ENCODE data around the gene MYH6.

MYH6 gene

GRCh38 chr14:23376482-23377197 lies 31.4 kb downstream of the MYH6 start, which contains the start of gene CMTM5:
TSS of gene CMTM5 (plus strand) at chr14:23377046. CDS start at chr14:23377252, 206 bp downstream.
- peak; percentile 99 for DNase-seq (ENCODE audit: low spot score)

- no peak for DNase-seq (ENCODE audit: low spot score)
These were observed 32.4 kb downstream of the MYH6 start for GRCh38 chr14:23375527-23376251.

GRCh38 chr14:23373041-23373440 lies 35.0 kb downstream of the MYH6 start:
- DNase-seq (ENCODE audit: low spot score), result no peak

GRCh38 chr14:23372509-23372908 lies 35.6 kb downstream of the MYH6 start, which contains the start of gene IL25:
TSS of gene IL25 (plus strand) at chr14:23372809.
- no peak for DNase-seq (ENCODE audit: low spot score)

GRCh38 chr14:23371865-23372264 lies 36.2 kb downstream of the MYH6 start:
- DNase-seq (ENCODE audit: low spot score), result no peak

GRCh38 chr14:23370221-23370620 lies 37.9 kb downstream of the MYH6 start:
- DNase-seq (ENCODE audit: low spot score), result no peak

- peak; percentile 84 for DNase-seq (ENCODE audit: low spot score)
These were observed 41.6 kb downstream of the MYH6 start for GRCh38 chr14:23366426-23366921.

- DNase-seq (ENCODE audit: low spot score), result peak; percentile 84
These were observed 42.2 kb downstream of the MYH6 start for GRCh38 chr14:23365732-23366425.

- DNase-seq (ENCODE audit: low spot score), result peak; percentile 67
These were observed 42.9 kb downstream of the MYH6 start, which contains the start of gene EFS for GRCh38 chr14:23365036-23365731. TSS of gene EFS (minus strand) at chr14:23365172. CDS start at chr14:23365025, 147 bp downstream.

GRCh38 chr14:23364164-23365035 lies 43.7 kb downstream of the MYH6 start:
- peak; percentile 92 for DNase-seq (ENCODE audit: low spot score)

GRCh38 chr14:23362200-23362599 lies 45.9 kb downstream of the MYH6 start:
- DNase-seq (ENCODE audit: low spot score), result peak; percentile 41

GRCh38 chr14:23361763-23362162 lies 46.3 kb downstream of the MYH6 start:
- peak; percentile 44 for DNase-seq (ENCODE audit: low spot score)

- peak; percentile 80 for DNase-seq (ENCODE audit: low spot score)
These were observed 46.8 kb downstream of the MYH6 start for GRCh38 chr14:23361320-23361719.

- peak; percentile 89 for DNase-seq (ENCODE audit: low spot score)
These were observed 47.6 kb downstream of the MYH6 start for GRCh38 chr14:23360496-23360895.

GRCh38 chr14:23359722-23360447 lies 48.2 kb downstream of the MYH6 start:
- no peak for DNase-seq (ENCODE audit: low spot score)

GRCh38 chr14:23359167-23359626 lies 48.9 kb downstream of the MYH6 start:
- no peak for DNase-seq (ENCODE audit: low spot score)

- DNase-seq (ENCODE audit: low spot score), result no peak
These were observed 49.4 kb downstream of the MYH6 start for GRCh38 chr14:23358553-23359166.

- no peak for DNase-seq (ENCODE audit: low spot score)
These were observed 50.0 kb downstream of the MYH6 start for GRCh38 chr14:23358042-23358441.

- DNase-seq (ENCODE audit: low spot score), result no peak
These were observed 50.8 kb downstream of the MYH6 start for GRCh38 chr14:23357261-23357660.
